ACHN (cell line): ENCODE data around the gene DERA.
"Not testable (repeated sequence)": the region's sequence is repeated elsewhere in the genome, so short reads cannot be mapped to it uniquely, and the experiment has no call there.

ENCODE experiments used
- DNase-seq: peaks from one replicate; pipeline ENCODE4 v3.0.0-alpha.2; 2015
- in situ Hi-C: cut with HindIII; loops from 2 replicates; pipeline ENCODE4 v1.10.0; 2017; ENCODE audit warnings: low sequenced_read_pairs, low pct_ligation_motif_present, low pct_unique_long_range_greater_than_20kb

DERA gene

GRCh38 chr12:15987696-15988095 is 76.6 kb downstream of the DERA start:
- DNase-seq = no peak
- in situ Hi-C loops = no loop called here

GRCh38 chr12:15988983-15989755 is 78.0 kb downstream of the DERA start:
- in situ Hi-C loops = no loop called here
- no peak for DNase-seq

GRCh38 chr12:15995801-15996200 is 84.7 kb downstream of the DERA start:
- DNase-seq = no peak
- in situ Hi-C loops = no loop called here

- DNase-seq = peak; percentile 29
- in situ Hi-C loops = no loop called here
Observed at GRCh38 chr12:15996254-15996653, 85.1 kb downstream of the DERA start.

GRCh38 chr12:15996948-15997347 is 85.8 kb downstream of the DERA start:
- in situ Hi-C loops = no loop called here
- no peak for DNase-seq

GRCh38 chr12:15997910-15998309 is 86.8 kb downstream of the DERA start:
- no peak for DNase-seq
- in situ Hi-C loops = no loop called here

- DNase-seq = no peak
- in situ Hi-C loops = no loop called here
Observed at GRCh38 chr12:16002880-16003279, 91.7 kb downstream of the DERA start.

- DNase-seq = no peak
- in situ Hi-C loops = no loop called here
Observed at GRCh38 chr12:16003460-16003859, 92.3 kb downstream of the DERA start.

- in situ Hi-C loops = no loop called here
- DNase-seq = no peak
Observed at GRCh38 chr12:16006752-16007151, 95.6 kb downstream of the DERA start.

- no peak for DNase-seq
- in situ Hi-C loops = no loop called here
Observed at GRCh38 chr12:16008421-16008824, 97.3 kb downstream of the DERA start.

- in situ Hi-C loops = no loop called here
- DNase-seq = no peak
Observed at GRCh38 chr12:16012117-16012516, 101.0 kb downstream of the DERA start.

- in situ Hi-C loops = not testable (repeated sequence)
Observed at GRCh38 chr12:16013722-16014121, 102.6 kb downstream of the DERA start.

GRCh38 chr12:16014394-16014793 is 103.3 kb downstream of the DERA start:
- in situ Hi-C loops = not testable (repeated sequence)
- DNase-seq = peak; percentile 39

More at GRCh38 chr12:16013722-16014121, 102.6 kb downstream of the DERA start:
- DNase-seq = not testable (repeated sequence)

- in situ Hi-C loops = no loop called here
- DNase-seq = no peak
Observed at GRCh38 chr12:16016748-16017147, 105.6 kb downstream of the DERA start.

GRCh38 chr12:16018306-16018705 is 107.2 kb downstream of the DERA start:
- in situ Hi-C loops = no loop called here

GRCh38 chr12:16019136-16019535 is 108.0 kb downstream of the DERA start:
- in situ Hi-C loops = no loop called here
- DNase-seq = no peak

More at GRCh38 chr12:16018306-16018705, 107.2 kb downstream of the DERA start:
- DNase-seq = no peak

- in situ Hi-C loops = no loop called here
- DNase-seq = no peak
Observed at GRCh38 chr12:16020031-16020430, 108.9 kb downstream of the DERA start.

GRCh38 chr12:16021026-16021425 is 109.9 kb downstream of the DERA start:
- no peak for DNase-seq
- in situ Hi-C loops = no loop called here

GRCh38 chr12:16021676-16022075 is 110.5 kb downstream of the DERA start:
- in situ Hi-C loops = no loop called here

GRCh38 chr12:16027002-16027401 is 115.9 kb downstream of the DERA start:
- in situ Hi-C loops = no loop called here
- DNase-seq = no peak

More at GRCh38 chr12:16021676-16022075, 110.5 kb downstream of the DERA start:
- DNase-seq = no peak
